ENCODE data around the gene SCAMP3. TPM values are rescaled to one million over a fixed set of nuclear protein-coding genes. Genes with fewer than 3 reads are reported as not detected.

SCAMP3 gene
- total and polyA plus RNA-seq, 2 experiments from 2014 or later, result 50.5 to 52.5 TPM

DNA sequence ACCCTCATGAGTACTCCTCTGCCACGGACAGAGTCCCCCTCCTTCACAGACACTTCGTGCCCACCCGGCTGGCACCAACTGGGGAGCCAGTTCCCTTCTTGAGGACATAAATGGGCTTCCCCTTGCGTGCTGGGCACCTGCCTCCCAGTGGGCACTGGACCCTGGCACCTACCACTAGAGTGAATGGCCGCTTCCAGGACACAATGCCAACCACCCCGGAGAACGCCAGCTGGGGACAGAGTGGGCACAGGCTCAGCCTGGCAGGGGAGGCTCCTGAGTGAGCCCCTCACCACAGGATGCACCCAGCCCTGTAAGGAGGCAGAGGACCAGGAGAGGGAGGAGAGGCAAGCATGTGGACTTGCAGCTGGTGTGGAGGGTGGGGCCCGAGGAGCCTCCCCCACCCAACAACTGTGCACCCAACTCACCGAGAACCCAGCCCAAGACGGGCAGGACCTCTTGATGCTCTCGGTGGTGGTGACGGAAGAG is 7.9 kb downstream of the SCAMP3 start:
- Mint-ChIP-seq H3K27me3 (ENCODE audit: insufficient read depth, low read depth, poor library complexity) (peaks cover 13% of the 10 kb centered on the region), H3K27ac (no peak overlapping the region), H3K4me1 (peaks cover 28% of the 10 kb centered on the region), H3K4me3 (peak overlapping the region; percentile 83), H3K36me3 (ENCODE audit: low read depth) (peaks cover 18% of the 10 kb centered on the region), H3K9me3 (no peaks in the 10 kb centered on the region)
- Histone ChIP-seq H3K79me2 (replicated peaks; ENCODE audit: insufficient read depth) (no peaks in the 10 kb centered on the region; the same call in 1 of the 2 replicates), H4K20me1 (replicated peaks; ENCODE audit: insufficient read depth) (no peaks in the 10 kb centered on the region), H3K27me3 (ENCODE audit: insufficient read depth) (no peaks in the 10 kb centered on the region), H3F3A (replicated peaks; ENCODE audit: low read depth) (peaks cover 17% of the 10 kb centered on the region; the same call in 1 of the 2 replicates), H3K4me3 (peak overlapping the region; percentile 89), H3K9me2 (ENCODE audit: insufficient read depth) (no peaks in the 10 kb centered on the region), H3K4me2 (peak overlapping the region; percentile 98), H2AFZ (no peak overlapping the region), H3K4me1 (ENCODE audit: insufficient read depth) (peaks cover 16% of the 10 kb centered on the region; the same call in 1 of the 2 replicates), H3K27ac (ENCODE audit: low read depth) (no peak overlapping the region), H3K36me3 (ENCODE audit: insufficient read depth) (peaks cover 9% of the 10 kb centered on the region; the same call in 1 of the 2 replicates)
- ATAC-seq, result no peak
- no peak for TF ChIP-seq ZNF114 (CRISPR knock-in tag; IDR thresholded peaks at IDR 0.05)
- TF ChIP-seq ZNF331 (CRISPR knock-in tag; IDR thresholded peaks at IDR 0.05; ENCODE audit: low read depth), result no peak
- DNase-seq (ENCODE audit: low spot score), result no peak

DNA sequence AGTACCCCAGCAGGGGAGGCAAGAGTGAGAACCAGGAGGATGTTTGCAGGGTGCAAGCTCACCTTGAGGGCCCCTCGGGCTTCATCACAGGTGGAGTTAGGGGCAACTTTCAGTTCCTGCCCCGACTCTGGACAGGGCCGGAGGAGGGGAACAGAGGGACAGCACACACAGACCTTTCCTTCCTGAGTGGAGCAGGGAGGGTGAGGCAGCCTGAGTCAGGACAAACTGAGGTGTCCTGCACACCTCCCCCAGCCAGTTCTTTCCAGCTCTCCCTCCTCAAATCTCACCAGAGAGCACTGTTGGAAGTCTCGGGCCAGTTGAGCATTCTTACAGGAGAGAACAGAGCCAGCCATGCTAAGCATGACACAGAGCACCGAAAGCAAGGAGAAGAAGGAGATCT is 8.4 kb downstream of the SCAMP3 start:
- no peak for ATAC-seq
- Histone ChIP-seq H3K27ac (ENCODE audit: low read depth) (no peak overlapping the region), H3K36me3 (ENCODE audit: insufficient read depth) (peaks cover 5% of the 10 kb centered on the region; the same call in 1 of the 2 replicates), H3K79me2 (replicated peaks; ENCODE audit: insufficient read depth) (no peaks in the 10 kb centered on the region; the same call in 1 of the 2 replicates), H3K9me2 (ENCODE audit: insufficient read depth) (no peaks in the 10 kb centered on the region), H3K27me3 (ENCODE audit: insufficient read depth) (no peaks in the 10 kb centered on the region), H3F3A (replicated peaks; ENCODE audit: low read depth) (peaks cover 17% of the 10 kb centered on the region; the same call in 1 of the 2 replicates), H4K20me1 (replicated peaks; ENCODE audit: insufficient read depth) (no peaks in the 10 kb centered on the region), H3K4me3 (peak overlapping the region; percentile 89; the same call in 1 of the 2 replicates), H2AFZ (no peak overlapping the region), H3K4me2 (peak overlapping the region; percentile 98; the same call in 1 of the 2 replicates), H3K4me1 (ENCODE audit: insufficient read depth) (peaks cover 16% of the 10 kb centered on the region; the same call in 1 of the 2 replicates)
- Mint-ChIP-seq H3K9me3 (no peaks in the 10 kb centered on the region), H3K4me1 (peaks cover 28% of the 10 kb centered on the region), H3K4me3 (peak overlapping the region; percentile 83), H3K27ac (no peak overlapping the region), H3K36me3 (ENCODE audit: low read depth) (peaks cover 17% of the 10 kb centered on the region), H3K27me3 (ENCODE audit: insufficient read depth, low read depth, poor library complexity) (peaks cover 13% of the 10 kb centered on the region)
- no peak for DNase-seq (ENCODE audit: low spot score)
- TF ChIP-seq, protein P1, sequence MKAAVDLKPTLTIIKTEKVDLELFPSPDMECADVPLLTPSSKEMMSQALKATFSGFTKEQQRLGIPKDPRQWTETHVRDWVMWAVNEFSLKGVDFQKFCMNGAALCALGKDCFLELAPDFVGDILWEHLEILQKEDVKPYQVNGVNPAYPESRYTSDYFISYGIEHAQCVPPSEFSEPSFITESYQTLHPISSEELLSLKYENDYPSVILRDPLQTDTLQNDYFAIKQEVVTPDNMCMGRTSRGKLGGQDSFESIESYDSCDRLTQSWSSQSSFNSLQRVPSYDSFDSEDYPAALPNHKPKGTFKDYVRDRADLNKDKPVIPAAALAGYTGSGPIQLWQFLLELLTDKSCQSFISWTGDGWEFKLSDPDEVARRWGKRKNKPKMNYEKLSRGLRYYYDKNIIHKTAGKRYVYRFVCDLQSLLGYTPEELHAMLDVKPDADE (IDR thresholded peaks at IDR 0.05), result no peak
- TF ChIP-seq ZNF331 (CRISPR knock-in tag; IDR thresholded peaks at IDR 0.05; ENCODE audit: low read depth) (no peak), POLR2AphosphoS5 (IDR thresholded peaks at IDR 0.05; ENCODE audit: low read depth) (no peak), CREB1 (CRISPR knock-in tag; IDR thresholded peaks at IDR 0.05; ENCODE audit: low read depth) (no peak), NANOG (IDR thresholded peaks at IDR 0.05; ENCODE audit: borderline replicate concordance) (no peak), ZNF114 (CRISPR knock-in tag; IDR thresholded peaks at IDR 0.05) (no peak), EZH2 (IDR thresholded peaks at IDR 0.05; ENCODE audit: low read depth, unreplicated experiment) (no peak), REST (IDR thresholded peaks at IDR 0.05; ENCODE audit: unreplicated experiment) (no peak), ZNF462 (CRISPR knock-in tag; IDR thresholded peaks at IDR 0.05) (no peak), STAT1 (IDR thresholded peaks at IDR 0.05; ENCODE audit: unreplicated experiment) (no peak)
